Thoracic aorta (tissue), 2 donors: ENCODE data around the gene FN1. TPM values are rescaled to one million over a fixed set of nuclear protein-coding genes. Genes with fewer than 3 reads are reported as not detected.
"Not testable (repeated sequence)": the region's sequence is repeated elsewhere in the genome, so short reads cannot be mapped to it uniquely, and the experiment has no call there.

Experiments
- ATAC-seq: fragments of 150-250 bp; one replicate; pipeline ENCODE4 v1.8.0; 2017; ENCODE audit warnings: low read depth; ENCODE audit not compliant: insufficient number of reproducible peaks, low FRiP score
- DNase-seq: peaks from one replicate; pipeline ENCODE4 v3.0.0-alpha.2; 2020; ENCODE audit warnings: low spot score
- H3K27ac ChIP-seq, 2 donors: fragments of 200-600 bp; sonication (generic); 1 replicate in 1 of 2; 2 replicates in 1 of 2; pipeline ENCODE4 v1.5.1; 2016; ENCODE audit warnings: mild to moderate bottlenecking in 2 of 2, moderate library complexity in 2 of 2
- H3K27me3 ChIP-seq: fragments of 200-600 bp; sonication (generic); replicated peaks from 2 replicates; pipeline ENCODE4 v1.6.0; 2016; ENCODE audit warnings: mild to moderate bottlenecking; ENCODE audit not compliant: insufficient read depth
- H3K36me3 ChIP-seq: fragments of 200-600 bp; sonication (generic); one replicate; pipeline ENCODE4 v1.5.1; 2016
- H3K4me1 ChIP-seq, 2 donors: fragments of 200-600 bp; sonication (generic); 1 replicate in 1 of 2; 2 replicates in 1 of 2; pipeline versions ENCODE4 v1.5.1 to v1.6.0; 2016; ENCODE audit warnings: low read depth in 2 of 2, mild to moderate bottlenecking in 1 of 2; ENCODE audit not compliant: control insufficient read depth in 1 of 2
- H3K4me3 ChIP-seq: fragments of 200-600 bp; sonication (generic); 2 replicates; pipeline ENCODE4 v1.5.1; 2016; ENCODE audit warnings: mild to moderate bottlenecking
- H3K9me3 ChIP-seq: fragments of 200-600 bp; sonication (generic); 2 replicates; pipeline ENCODE4 v1.5.1; 2016
- total RNA-seq, 2 donors: library from RNA; depleted of rRNA; stranded (reverse); fragments of >200 nt; gene quantifications; one replicate each; pipeline versions ENCODE4 v1.1.0 to v1.2.3, GENCODE V29; 2016
- TF ChIP-seq, protein P1 (sequence below): fragments of 200-600 bp; sonication (generic); IDR thresholded peaks from one replicate; pipeline ENCODE4 v1.5.1; 2019; ENCODE audit warnings: antibody characterized with exemption

FN1 gene
- total RNA-seq, 2 donors from 2014 or later = 6,415 to 8,882 TPM

DNA sequence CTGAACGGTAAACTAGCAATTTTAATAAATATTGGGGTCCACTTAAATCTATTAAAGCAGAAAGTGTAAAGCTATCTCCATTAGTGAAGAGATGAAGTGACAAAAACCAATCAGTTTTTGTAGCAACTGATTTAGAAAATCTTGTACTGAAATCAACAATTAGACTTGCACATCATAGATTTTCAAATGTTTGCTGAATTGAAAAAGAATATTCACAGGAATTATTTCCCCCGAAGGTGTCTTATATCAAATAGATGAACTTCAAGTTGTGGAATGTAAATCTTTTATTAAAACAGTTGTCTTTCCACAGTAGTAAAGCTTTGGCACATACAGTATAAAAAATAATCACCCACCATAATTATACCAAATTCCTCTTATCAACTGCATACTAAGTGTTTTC, 75.3 kb downstream of the FN1 start:
- Histone ChIP-seq H3K4me1 (no peaks in the 10 kb centered on the region), H3K9me3 (no peaks in the 10 kb centered on the region), H3K4me3 (no peak overlapping the region), H3K27ac (no peak overlapping the region), H3K27me3 (no peaks in the 10 kb centered on the region), H3K36me3 (peaks cover 54% of the 10 kb centered on the region)
- DNase-seq (no peak), ATAC-seq (no peak)
- TF ChIP-seq, protein P1, sequence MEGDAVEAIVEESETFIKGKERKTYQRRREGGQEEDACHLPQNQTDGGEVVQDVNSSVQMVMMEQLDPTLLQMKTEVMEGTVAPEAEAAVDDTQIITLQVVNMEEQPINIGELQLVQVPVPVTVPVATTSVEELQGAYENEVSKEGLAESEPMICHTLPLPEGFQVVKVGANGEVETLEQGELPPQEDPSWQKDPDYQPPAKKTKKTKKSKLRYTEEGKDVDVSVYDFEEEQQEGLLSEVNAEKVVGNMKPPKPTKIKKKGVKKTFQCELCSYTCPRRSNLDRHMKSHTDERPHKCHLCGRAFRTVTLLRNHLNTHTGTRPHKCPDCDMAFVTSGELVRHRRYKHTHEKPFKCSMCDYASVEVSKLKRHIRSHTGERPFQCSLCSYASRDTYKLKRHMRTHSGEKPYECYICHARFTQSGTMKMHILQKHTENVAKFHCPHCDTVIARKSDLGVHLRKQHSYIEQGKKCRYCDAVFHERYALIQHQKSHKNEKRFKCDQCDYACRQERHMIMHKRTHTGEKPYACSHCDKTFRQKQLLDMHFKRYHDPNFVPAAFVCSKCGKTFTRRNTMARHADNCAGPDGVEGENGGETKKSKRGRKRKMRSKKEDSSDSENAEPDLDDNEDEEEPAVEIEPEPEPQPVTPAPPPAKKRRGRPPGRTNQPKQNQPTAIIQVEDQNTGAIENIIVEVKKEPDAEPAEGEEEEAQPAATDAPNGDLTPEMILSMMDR = no peak

DNA sequence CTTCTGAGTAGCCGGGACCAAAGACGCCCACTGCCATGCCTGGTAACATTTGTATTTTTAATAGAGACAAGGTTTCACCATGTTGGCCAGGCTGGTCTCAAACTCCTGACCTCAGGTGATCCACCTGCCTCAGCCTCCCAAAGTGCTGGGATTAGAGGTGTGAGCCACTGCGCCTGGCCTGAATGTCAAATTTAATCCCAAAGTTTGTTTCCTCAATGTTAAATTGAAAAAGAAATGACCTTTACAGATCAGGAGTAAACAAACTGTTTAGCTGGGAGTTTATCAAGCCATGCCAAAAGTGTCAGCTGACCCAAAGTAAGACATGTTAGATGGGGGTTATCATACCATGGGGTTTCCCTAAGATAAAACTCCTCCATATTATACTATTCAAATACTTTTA, 75.8 kb downstream of the FN1 start:
- not testable (repeated sequence) for H3K4me3 ChIP-seq, H3K27me3 ChIP-seq, H3K9me3 ChIP-seq, H3K4me1 ChIP-seq, DNase-seq, ATAC-seq, H3K27ac ChIP-seq
- peaks cover 50% of the 10 kb centered on the region for H3K36me3 ChIP-seq

DNA sequence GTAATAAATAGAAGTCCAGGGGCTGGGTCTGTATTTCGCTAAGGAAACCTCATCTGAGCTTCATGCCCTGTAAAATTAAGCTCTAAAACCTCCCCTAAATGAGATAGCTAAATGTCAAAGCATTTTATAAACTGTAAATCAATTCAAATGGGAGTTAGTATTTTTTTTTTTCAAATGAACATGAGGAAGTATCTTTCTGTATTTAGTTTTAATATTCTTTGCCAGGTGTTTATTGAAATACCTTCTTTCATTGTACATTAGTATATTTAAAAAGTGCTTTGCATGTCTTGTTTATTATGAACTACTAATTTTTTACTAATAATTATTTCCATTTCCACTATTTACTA, 76.3 kb downstream of the FN1 start:
- Histone ChIP-seq H3K9me3 (no peaks in the 10 kb centered on the region), H3K27me3 (no peaks in the 10 kb centered on the region), H3K27ac (no peak overlapping the region), H3K4me1 (peaks cover 0 to 4% of the 10 kb centered on the region in 2 donors), H3K36me3 (peaks cover 45% of the 10 kb centered on the region), H3K4me3 (no peak overlapping the region)
- ATAC-seq (no peak), DNase-seq (no peak)
- TF ChIP-seq, protein P1 = no peak

DNA sequence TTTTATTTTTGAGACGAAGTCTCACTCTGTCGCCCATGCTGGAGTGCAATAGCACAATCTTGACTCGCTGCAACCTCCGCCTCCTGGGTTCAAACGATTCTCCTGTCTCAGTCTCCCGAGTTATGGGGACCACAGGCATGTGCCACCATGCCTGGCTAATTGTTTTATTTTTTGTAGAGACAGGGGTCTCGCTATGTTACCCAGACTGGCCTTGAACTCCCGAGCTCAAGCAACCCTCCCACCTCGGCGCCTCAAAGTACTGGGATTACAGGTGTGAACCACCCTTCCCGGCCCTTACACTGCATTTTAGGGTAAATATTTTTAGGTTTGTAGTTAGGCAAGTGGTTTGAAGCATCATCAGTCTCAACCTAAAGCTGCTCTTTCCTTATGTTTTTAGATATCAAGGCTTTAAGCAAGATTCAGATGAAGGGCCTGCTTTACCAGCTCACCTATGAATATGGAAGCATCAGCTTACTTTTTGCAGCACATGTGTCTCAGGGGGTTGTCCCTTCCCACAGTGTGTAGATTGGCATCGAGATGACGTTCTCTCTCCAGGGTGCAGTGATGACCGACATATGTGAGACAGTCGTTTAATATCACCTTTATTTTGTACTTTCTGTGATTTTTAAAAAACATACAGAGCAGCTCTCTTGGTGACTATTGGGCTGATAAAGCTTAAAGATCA, 76.8 kb downstream of the FN1 start:
- no peak for DNase-seq
- peaks cover 40% of the 10 kb centered on the region for H3K36me3 ChIP-seq

DNA sequence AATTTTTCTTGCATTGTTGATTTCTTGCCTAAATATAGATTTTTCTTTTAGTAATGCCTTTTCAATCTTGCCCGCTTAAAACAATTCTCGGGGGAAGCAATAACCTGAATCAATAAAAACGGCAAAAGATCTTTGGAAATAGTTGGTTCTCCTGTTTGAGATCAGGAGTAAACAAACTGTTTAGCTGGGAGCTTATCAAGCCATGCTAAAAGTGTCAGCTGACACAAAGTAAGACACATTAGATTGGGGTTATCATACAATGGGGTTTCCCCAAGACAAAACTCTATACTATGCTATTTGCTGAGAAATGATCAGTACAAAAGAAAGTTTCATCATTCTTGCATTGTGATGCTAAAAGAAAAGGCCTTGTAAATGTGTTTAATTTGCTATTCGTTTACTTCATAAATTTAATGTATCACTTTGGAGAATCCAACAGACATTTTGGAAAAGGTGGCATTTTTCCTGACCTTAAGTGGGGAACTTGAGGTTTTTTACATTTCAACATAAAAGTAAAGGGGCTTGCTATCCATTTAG, 77.5 kb downstream of the FN1 start:
- DNase-seq = no peak
- TF ChIP-seq, protein P1 = no peak
- H3K27ac ChIP-seq = no peak overlapping the region
- H3K4me1 ChIP-seq = peaks cover 0 to 12% of the 10 kb centered on the region in 2 donors
- no peak overlapping the region for H3K4me3 ChIP-seq
- no peak for ATAC-seq
- peaks cover 33% of the 10 kb centered on the region for H3K36me3 ChIP-seq
- no peaks in the 10 kb centered on the region for H3K27me3 ChIP-seq
- H3K9me3 ChIP-seq = no peaks in the 10 kb centered on the region

More for the DNA sequence above, 76.8 kb downstream of the FN1 start:
- TF ChIP-seq, protein P1 = no peak
- H3K27me3 ChIP-seq = no peaks in the 10 kb centered on the region
- H3K4me1 ChIP-seq = peaks cover 0 to 9% of the 10 kb centered on the region in 2 donors
- H3K9me3 ChIP-seq = no peaks in the 10 kb centered on the region
- no peak overlapping the region for H3K4me3 ChIP-seq
- H3K27ac ChIP-seq = no peak overlapping the region
- no peak for ATAC-seq

DNA sequence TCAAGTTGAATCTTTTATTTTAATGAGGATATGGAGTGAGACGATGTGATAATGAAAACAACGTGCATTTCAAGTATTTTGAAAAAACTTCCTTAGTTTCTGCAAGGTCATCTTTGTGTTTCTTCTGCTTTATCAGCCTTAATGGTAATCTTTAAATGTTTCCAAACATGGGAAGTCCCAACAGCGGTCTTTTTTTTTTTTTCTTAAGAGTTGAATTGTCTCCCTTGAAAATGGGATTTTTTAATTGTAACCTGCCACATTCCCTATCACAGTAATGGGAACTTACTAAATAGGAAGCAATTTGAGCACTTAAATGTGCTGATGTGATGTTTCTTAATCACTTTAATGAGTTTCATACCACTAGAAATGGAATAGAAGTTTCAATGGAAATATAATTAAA, 78.2 kb downstream of the FN1 start:
- DNase-seq (no peak), ATAC-seq (no peak)
- Histone ChIP-seq H3K9me3 (no peaks in the 10 kb centered on the region), H3K4me3 (no peak overlapping the region), H3K27ac (no peak overlapping the region), H3K4me1 (peaks cover 0 to 12% of the 10 kb centered on the region in 2 donors), H3K27me3 (no peaks in the 10 kb centered on the region), H3K36me3 (peaks cover 29% of the 10 kb centered on the region)
- TF ChIP-seq, protein P1 = no peak
